Stimulated activated CD8-positive, alpha-beta memory T cell treated with anti-CD3 and anti-CD28 coated beads, Interleukin-4, amount 100 ng/mL, for 1 hour (primary cell): ENCODE data around the gene NEO1.
"Not testable (repeated sequence)": the region's sequence is repeated elsewhere in the genome, so short reads cannot be mapped to it uniquely, and the experiment has no call there.

Source experiments
- DNase-seq, 2 donors: peaks; one replicate each; pipeline ENCODE4 v3.0.0-alpha.2; 2020; ENCODE audit warnings: low read depth in 2 of 2, low spot score in 1 of 2

Gene NEO1

GRCh38 chr15:73195166-73195565 is 142.9 kb downstream of the NEO1 start:
- no peak for DNase-seq

GRCh38 chr15:73196113-73196512 is 143.8 kb downstream of the NEO1 start:
- DNase-seq = no peak

DNA sequence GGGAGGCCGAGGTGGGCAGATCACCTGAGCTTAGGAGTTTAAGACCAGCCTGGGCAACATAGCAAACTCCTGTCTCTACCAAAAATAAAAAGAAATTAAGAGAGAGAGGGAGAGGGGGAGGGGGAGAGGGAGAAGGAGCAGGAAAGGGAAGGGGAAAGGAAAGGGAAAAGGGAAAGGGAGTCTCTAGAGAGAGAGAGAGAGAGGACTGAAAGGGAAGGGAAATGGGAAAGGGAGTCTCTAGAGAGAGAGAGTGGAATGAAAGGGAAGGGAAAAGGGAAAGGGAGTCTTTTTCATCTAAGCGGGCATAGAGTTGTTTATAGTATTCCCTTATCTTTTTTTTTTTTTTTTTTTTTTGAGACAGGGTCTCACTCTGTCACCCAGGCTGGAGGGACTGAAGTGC is 148.1 kb downstream of the NEO1 start:
- DNase-seq = no peak

- DNase-seq = no peak
Observed at GRCh38 chr15:73210630-73211029, 158.4 kb downstream of the NEO1 start.

- no peak for DNase-seq
Observed at GRCh38 chr15:73212424-73212823, 160.2 kb downstream of the NEO1 start.

- not testable (repeated sequence) for DNase-seq
Observed at GRCh38 chr15:73221450-73221849, 169.2 kb downstream of the NEO1 start.

GRCh38 chr15:73225358-73226015 is 173.2 kb downstream of the NEO1 start:
- no peak for DNase-seq

- no peak for DNase-seq
Observed at GRCh38 chr15:73226093-73226814, 174.0 kb downstream of the NEO1 start.

- DNase-seq = no peak
Observed at GRCh38 chr15:73227433-73228056, 175.3 kb downstream of the NEO1 start.

GRCh38 chr15:73228128-73228646 is 175.9 kb downstream of the NEO1 start:
- no peak for DNase-seq

- DNase-seq = no peak
Observed at GRCh38 chr15:73231661-73232419, 179.6 kb downstream of the NEO1 start.

- no peak for DNase-seq
Observed at GRCh38 chr15:73232776-73233175, 180.5 kb downstream of the NEO1 start.

DNA sequence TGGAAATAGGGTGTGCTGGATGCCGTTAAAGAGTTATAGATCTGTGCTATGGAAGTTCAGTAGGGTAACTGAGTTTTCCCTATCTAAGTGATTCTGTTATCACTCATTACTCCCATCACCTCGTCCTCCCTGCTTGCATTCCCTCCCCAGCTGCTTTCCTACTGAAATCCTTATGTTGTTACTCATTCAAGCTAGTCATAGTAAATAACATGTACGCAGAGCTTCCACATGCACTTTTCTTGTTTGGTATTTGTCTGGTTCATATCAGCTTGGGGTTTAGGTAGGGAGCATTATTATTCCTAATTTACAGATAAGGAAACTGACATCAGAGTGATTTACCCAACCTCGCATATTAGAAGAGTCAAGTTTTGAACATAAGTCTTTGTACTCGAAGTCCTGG is 181.4 kb downstream of the NEO1 start:
- no peak for DNase-seq

DNA sequence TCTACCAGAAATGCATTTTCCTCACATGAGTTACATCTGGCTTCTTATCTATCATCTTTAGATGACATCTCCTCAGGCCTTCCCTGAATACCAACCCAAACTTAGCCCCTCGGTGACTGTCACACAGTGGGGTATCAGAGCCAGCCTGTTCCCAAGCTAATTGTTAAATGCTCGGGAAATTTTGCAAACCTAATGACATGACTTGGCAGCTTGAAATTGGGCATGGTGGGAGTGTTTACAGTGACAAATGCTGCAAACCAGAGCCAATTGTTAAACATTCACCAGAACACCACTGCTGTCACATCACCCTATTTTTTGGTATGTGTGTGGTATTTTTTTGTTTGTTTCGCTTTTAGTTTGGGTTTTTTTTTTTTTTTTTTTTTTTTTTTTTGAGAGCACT is 185.6 kb downstream of the NEO1 start:
- DNase-seq = no peak

DNA sequence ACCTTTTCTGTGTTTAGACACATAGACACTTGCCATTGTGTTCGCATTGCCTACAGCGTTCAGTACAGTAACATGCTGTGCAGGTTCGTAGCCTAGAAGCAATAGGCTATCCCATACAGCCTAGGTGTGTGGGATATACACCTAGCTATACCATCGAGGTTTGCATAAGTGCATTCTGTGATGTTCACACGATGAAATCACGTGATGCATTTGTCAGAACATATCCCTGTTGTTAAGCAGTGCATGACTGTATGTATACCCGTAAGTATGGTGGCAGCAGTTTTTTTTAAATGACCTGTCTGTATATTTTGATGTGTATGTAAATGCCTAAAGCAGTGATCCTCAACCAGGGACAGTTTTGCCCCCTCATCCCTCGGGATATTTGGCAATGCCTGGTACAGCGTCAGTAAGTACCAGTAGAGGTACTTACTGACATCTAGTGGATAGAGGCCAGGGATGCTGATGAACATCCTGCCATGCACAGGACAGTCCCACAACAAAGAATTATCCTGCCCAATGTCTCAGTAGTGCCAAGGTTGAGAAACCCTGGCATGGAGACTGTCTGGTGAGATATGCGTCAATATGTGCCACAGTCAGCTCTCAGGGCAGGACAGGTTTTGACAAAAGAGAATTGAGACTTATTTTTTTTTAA is 187.4 kb downstream of the NEO1 start:
- DNase-seq = no peak

DNA sequence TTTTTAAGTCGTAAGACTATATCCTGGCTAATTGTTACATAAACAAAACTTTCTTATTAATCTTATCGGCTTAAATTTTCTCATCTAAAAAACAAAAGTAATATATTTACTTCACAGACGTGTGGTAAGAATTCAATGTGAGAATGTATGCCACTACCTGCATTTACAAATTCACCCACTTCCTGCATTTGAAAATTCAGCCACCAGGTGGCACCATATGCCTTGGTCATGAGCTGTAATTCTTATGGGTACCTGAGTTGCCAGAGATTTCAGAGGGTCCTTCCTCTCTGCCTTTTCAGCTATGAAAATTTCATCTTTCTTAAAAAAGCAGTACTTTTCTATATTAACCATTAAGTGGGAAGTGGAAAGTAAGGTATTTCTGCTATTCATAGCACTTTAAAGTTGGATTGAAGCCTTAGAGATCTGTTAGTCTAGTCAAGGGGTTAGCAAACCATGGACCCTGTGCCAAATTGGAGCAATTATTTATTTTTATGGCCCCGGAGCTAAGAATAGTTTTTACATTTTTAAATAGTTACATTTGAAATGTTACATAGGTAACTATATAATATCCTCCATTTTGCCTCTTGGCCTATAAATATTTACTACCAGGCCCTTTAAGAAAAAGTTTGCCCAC is 188.7 kb downstream of the NEO1 start:
- DNase-seq = peak; percentile 38 to 47

DNA sequence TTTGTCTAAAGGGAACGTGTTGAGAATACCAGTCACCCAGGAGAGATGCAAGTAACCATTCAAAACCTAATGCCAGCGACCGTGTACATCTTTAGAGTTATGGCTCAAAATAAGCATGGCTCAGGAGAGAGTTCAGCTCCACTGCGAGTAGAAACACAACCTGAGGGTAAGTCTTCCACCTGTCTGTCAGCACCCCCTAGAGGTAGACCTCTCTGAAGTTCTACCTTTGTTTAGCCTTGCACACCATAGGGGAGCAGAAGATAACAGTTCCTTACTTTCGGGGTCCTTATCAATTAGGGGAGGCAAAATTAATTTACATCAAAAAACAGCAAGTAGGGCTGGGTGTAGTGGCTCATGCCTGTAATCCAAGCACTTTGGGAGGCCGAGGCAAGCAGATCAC is 192.1 kb downstream of the NEO1 start:
- DNase-seq = no peak

GRCh38 chr15:73246439-73246838 is 194.2 kb downstream of the NEO1 start:
- no peak for DNase-seq

DNA sequence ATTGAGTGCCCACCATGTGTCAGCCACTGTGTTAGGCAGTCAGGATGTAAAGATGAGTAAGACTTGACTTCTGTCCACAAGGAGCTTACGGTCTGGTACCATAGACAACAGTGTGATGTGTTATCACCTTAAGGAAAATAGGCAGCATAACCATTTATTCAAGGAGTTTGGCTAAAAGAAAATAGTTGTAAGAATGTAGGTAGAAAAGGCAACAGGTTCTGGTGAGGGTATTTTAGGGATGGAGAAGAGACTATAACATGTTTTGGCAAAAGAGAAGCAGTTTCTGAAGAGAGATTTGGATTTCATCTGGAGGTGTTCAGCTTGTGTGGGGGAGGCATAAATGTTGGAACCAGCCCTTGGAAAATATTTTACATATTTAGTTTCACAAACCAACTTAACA is 194.6 kb downstream of the NEO1 start:
- DNase-seq = no peak

DNA sequence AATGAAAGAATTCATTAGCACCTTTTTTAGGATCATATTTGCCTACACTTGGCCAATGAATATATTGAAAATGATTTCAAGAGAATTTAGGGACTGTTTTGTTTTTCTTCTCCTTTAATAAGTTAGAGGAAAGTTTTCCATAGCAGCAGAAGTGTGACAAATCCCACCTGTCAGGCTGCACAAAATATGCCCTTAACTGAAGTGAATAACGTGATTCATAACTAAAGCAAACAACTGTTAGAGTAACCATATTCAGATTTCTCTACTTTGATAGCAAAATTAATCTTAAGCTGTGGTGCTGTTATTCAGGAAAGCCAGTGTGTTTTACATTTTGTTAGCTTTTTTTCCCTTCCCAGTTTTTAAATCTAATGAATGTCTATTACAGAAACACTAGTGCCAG is 195.1 kb downstream of the NEO1 start:
- DNase-seq = no peak

GRCh38 chr15:73249499-73249898 is 197.2 kb downstream of the NEO1 start:
- no peak for DNase-seq
